Natural killer cell (primary cell): Measurements from ENCODE around the gene SLC25A13. TPM values are rescaled to one million over a fixed set of nuclear protein-coding genes. Genes with fewer than 3 reads are reported as not detected.
"Not testable (repeated sequence)": the region's sequence is repeated elsewhere in the genome, so short reads cannot be mapped to it uniquely, and the experiment has no call there.

ENCODE experiments used
- ATAC-seq, 3 donors: fragments of 150-1000 bp in 2 of 3; fragments of 200-7000 bp in 1 of 3; cut with Tn5 transposase; 1 replicate in 1 of 3; 2 replicates in 2 of 3; pipeline ENCODE4 v1.10.0; 2021; ENCODE audit warnings: mild to moderate bottlenecking in 2 of 3, moderate library complexity in 2 of 3
- DNase-seq, 2 donors: peaks; one replicate each; pipeline versions ENCODE4 v3.0.0 to v3.0.0-alpha.2; 2013 to 2021; ENCODE audit warnings: mixed read lengths in 1 of 2
- H3K27ac ChIP-seq: one replicate; pipeline ENCODE4 v1.5.1; 2013; ENCODE audit warnings: mild to moderate bottlenecking, low read length
- H3K27me3 ChIP-seq: one replicate; pipeline ENCODE4 v1.6.1; 2013; ENCODE audit warnings: low read length; ENCODE audit not compliant: control insufficient read depth, insufficient read depth
- H3K36me3 ChIP-seq: one replicate; pipeline ENCODE4 v1.6.1; 2013; ENCODE audit warnings: low read length; ENCODE audit not compliant: control insufficient read depth, insufficient read depth
- H3K4me1 ChIP-seq: one replicate; pipeline ENCODE4 v1.6.1; 2013; ENCODE audit warnings: low read length; ENCODE audit not compliant: control insufficient read depth, insufficient read depth
- H3K4me3 ChIP-seq: one replicate; pipeline ENCODE4 v1.5.1; 2013; ENCODE audit warnings: low read length
- H3K9me3 ChIP-seq: one replicate; pipeline ENCODE4 v1.6.1; 2013; ENCODE audit warnings: low read length; ENCODE audit not compliant: control insufficient read depth, insufficient read depth
- H3K27ac Mint-ChIP-seq, 2 donors: one replicate each; pipeline ENCODE4 v1.8.0; 2022; ENCODE audit warnings: mild to moderate bottlenecking in 2 of 2, mixed read lengths in 2 of 2, moderate library complexity in 1 of 2
- H3K27me3 Mint-ChIP-seq, 2 donors: one replicate each; pipeline ENCODE4 v1.8.0; 2022; ENCODE audit warnings: low read depth in 2 of 2, mixed read lengths in 2 of 2
- H3K36me3 Mint-ChIP-seq: one replicate; pipeline ENCODE4 v1.8.0; 2022; ENCODE audit warnings: mixed read lengths
- H3K4me1 Mint-ChIP-seq, 2 donors: one replicate each; pipeline ENCODE4 v1.8.0; 2022; ENCODE audit warnings: mixed read lengths in 2 of 2
- H3K4me3 Mint-ChIP-seq: one replicate; pipeline ENCODE4 v1.8.0; 2022; ENCODE audit warnings: mild to moderate bottlenecking, moderate library complexity, mixed read lengths
- H3K9me3 Mint-ChIP-seq, 2 donors: one replicate each; pipeline ENCODE4 v1.8.0; 2022; ENCODE audit warnings: mixed read lengths in 2 of 2
- WGBS: methylation state at CpG from one replicate; pipeline ENCODE4 v1.1.7; 2013; ENCODE audit warnings: missing lambda C conversion rate; ENCODE audit not compliant: insufficient coverage; 5-methylcytosine and 5-hydroxymethylcytosine counted together
- intact Hi-C: fragments of 100-400 bp; cut with micrococcal nuclease; formaldehyde crosslinking; loops from one replicate; pipeline ENCODE4 v1.14.2; 2022
- total RNA-seq, 4 donors: library from RNA; stranded (reverse); fragments of 120-200 nt in 1 of 4; gene quantifications; one replicate each; pipeline versions ENCODE4 v1.2.3 to v1.2.4, GENCODE V29; 2013 to 2022
- TF ChIP-seq, protein P1 (sequence below): fragments of 200-600 bp; IDR thresholded peaks from one replicate; pipeline ENCODE4 v1.8.0; 2022; ENCODE audit warnings: antibody characterized with exemption

Gene SLC25A13
- total RNA-seq, 3 donors from 2014 or later (not counting 1 experiment from before 2014, with no cell fraction given): 16.9 to 20.8 (median 20.5) TPM

DNA sequence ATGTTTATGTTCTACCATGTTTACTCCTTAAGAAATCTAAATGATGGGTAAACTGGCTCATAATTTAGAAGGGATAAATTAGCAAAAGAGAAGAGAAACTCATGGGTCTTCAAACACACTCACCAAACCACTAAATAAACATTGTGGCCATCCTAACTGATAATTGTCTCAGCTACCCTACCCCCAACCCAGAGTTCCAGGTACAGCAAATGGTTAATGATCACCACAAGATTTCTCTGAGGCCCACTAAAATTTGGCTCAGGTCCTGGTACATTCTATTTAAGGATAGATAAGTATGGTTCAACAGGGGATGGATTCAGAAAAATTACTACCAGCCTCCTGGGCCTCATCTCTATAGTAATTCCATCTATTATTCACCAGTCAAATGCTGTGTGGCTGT is 21.4 kb downstream of the SLC25A13 start:
- H3K4me1 Mint-ChIP-seq: peaks cover 21 to 24% of the 10 kb centered on the region in 2 donors
- no peaks in the 10 kb centered on the region for H3K9me3 Mint-ChIP-seq
- no peaks in the 10 kb centered on the region for H3K4me1 ChIP-seq
- no peaks in the 10 kb centered on the region for H3K27me3 Mint-ChIP-seq
- H3K27ac ChIP-seq: no peak overlapping the region
- intact Hi-C loops: no loop called here
- no peaks in the 10 kb centered on the region for H3K36me3 ChIP-seq
- no peaks in the 10 kb centered on the region for H3K9me3 ChIP-seq
- no peak overlapping the region for H3K27ac Mint-ChIP-seq
- no peaks in the 10 kb centered on the region for H3K36me3 Mint-ChIP-seq
- H3K27me3 ChIP-seq: no peaks in the 10 kb centered on the region
- H3K4me3 Mint-ChIP-seq: no peak overlapping the region
- TF ChIP-seq, protein P1, sequence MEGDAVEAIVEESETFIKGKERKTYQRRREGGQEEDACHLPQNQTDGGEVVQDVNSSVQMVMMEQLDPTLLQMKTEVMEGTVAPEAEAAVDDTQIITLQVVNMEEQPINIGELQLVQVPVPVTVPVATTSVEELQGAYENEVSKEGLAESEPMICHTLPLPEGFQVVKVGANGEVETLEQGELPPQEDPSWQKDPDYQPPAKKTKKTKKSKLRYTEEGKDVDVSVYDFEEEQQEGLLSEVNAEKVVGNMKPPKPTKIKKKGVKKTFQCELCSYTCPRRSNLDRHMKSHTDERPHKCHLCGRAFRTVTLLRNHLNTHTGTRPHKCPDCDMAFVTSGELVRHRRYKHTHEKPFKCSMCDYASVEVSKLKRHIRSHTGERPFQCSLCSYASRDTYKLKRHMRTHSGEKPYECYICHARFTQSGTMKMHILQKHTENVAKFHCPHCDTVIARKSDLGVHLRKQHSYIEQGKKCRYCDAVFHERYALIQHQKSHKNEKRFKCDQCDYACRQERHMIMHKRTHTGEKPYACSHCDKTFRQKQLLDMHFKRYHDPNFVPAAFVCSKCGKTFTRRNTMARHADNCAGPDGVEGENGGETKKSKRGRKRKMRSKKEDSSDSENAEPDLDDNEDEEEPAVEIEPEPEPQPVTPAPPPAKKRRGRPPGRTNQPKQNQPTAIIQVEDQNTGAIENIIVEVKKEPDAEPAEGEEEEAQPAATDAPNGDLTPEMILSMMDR: no peak
- no peak overlapping the region for H3K4me3 ChIP-seq
- no peak for DNase-seq
- no peak for ATAC-seq

- no peaks in the 10 kb centered on the region for H3K4me1 ChIP-seq
- no peaks in the 10 kb centered on the region for H3K36me3 Mint-ChIP-seq
- H3K27ac ChIP-seq: no peak overlapping the region
- no peaks in the 10 kb centered on the region for H3K9me3 ChIP-seq
- H3K9me3 Mint-ChIP-seq: no peaks in the 10 kb centered on the region
- no peak overlapping the region for H3K27ac Mint-ChIP-seq
- DNase-seq (no peak), ATAC-seq (no peak)
- H3K4me3 Mint-ChIP-seq: no peak overlapping the region
- H3K27me3 Mint-ChIP-seq: no peaks in the 10 kb centered on the region
- H3K4me1 Mint-ChIP-seq: peaks cover 17 to 18% of the 10 kb centered on the region in 2 donors
- WGBS: 100% methylated on average over 1 of the region's 1 CpG
- TF ChIP-seq, protein P1: no peak
- no peaks in the 10 kb centered on the region for H3K36me3 ChIP-seq
- intact Hi-C loops: no loop called here
- H3K4me3 ChIP-seq: no peak overlapping the region
- no peaks in the 10 kb centered on the region for H3K27me3 ChIP-seq
Observed at GRCh38 chr7:96299496-96299895, 22.4 kb downstream of the SLC25A13 start.

- no peak overlapping the region for H3K4me3 Mint-ChIP-seq
- no peak overlapping the region for H3K27ac Mint-ChIP-seq
Observed at GRCh38 chr7:96297876-96298275, 24.0 kb downstream of the SLC25A13 start.

GRCh38 chr7:96297446-96297845 is 24.5 kb downstream of the SLC25A13 start:
- H3K4me3 Mint-ChIP-seq, H3K27me3 ChIP-seq, H3K9me3 ChIP-seq, H3K36me3 ChIP-seq, H3K4me1 Mint-ChIP-seq, intact Hi-C loops, H3K4me3 ChIP-seq, H3K27ac ChIP-seq, H3K27ac Mint-ChIP-seq, H3K9me3 Mint-ChIP-seq, ATAC-seq, DNase-seq, H3K27me3 Mint-ChIP-seq, H3K4me1 ChIP-seq, H3K36me3 Mint-ChIP-seq: not testable (repeated sequence)
- WGBS: 100% methylated on average over 3 of the region's 5 CpGs

More at GRCh38 chr7:96297876-96298275, 24.0 kb downstream of the SLC25A13 start:
- H3K9me3 ChIP-seq: no peaks in the 10 kb centered on the region
- no peaks in the 10 kb centered on the region for H3K9me3 Mint-ChIP-seq
- ATAC-seq: no peak
- H3K4me1 Mint-ChIP-seq: peaks cover 6% of the 10 kb centered on the region in 2 donors
- no peaks in the 10 kb centered on the region for H3K36me3 Mint-ChIP-seq
- TF ChIP-seq, protein P1: no peak
- H3K4me3 ChIP-seq: no peak overlapping the region
- no peak for DNase-seq
- H3K27me3 Mint-ChIP-seq: no peaks in the 10 kb centered on the region
- intact Hi-C loops: no loop called here
- no peaks in the 10 kb centered on the region for H3K4me1 ChIP-seq
- no peaks in the 10 kb centered on the region for H3K27me3 ChIP-seq
- H3K27ac ChIP-seq: no peak overlapping the region
- H3K36me3 ChIP-seq: no peaks in the 10 kb centered on the region

DNA sequence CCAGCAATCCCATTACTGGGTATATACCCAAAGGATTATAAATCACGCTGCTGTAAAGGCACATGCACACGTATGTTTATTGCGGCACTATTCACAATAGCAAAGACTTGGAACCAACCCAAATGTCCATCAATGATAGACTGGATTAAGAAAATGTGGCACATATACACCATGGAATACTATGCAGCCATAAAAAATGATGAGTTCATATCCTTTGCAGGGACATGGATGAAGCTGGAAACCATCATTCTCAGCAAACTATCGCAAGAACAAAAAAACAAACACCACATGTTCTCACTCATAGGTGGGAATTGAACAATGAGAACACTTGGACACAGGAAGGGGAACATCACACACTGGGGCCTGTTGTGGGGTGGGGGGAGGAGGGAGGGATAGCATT is 28.0 kb downstream of the SLC25A13 start:
- no CpG with 5 or more reads among the region's 4 CpGs for WGBS
- intact Hi-C loops, H3K27ac ChIP-seq, H3K4me1 ChIP-seq, H3K36me3 ChIP-seq, H3K27me3 Mint-ChIP-seq, DNase-seq, H3K27me3 ChIP-seq, H3K4me3 ChIP-seq, H3K27ac Mint-ChIP-seq, ATAC-seq, H3K9me3 Mint-ChIP-seq, H3K4me3 Mint-ChIP-seq, H3K36me3 Mint-ChIP-seq, H3K9me3 ChIP-seq: not testable (repeated sequence)
- peaks cover 19 to 26% of the 10 kb centered on the region in 2 donors for H3K4me1 Mint-ChIP-seq
